ENCODE measurements around the gene SOCS6. TPM values are rescaled to one million over a fixed set of nuclear protein-coding genes. Genes with fewer than 3 reads are reported as not detected.
A peak's percentile ranks its signal among the peaks of the same experiment; 100 is the strongest.

SOCS6 gene
- total RNA-seq, 6 experiments from 2014 or later, result 26.4 to 35.3 (median 30.7) TPM

- Mint-ChIP-seq H3K36me3 (ENCODE audit: low read depth) (peaks cover 29% of the 10 kb centered on the region), H3K4me1 (ENCODE audit: low read depth) (peaks cover 57% of the 10 kb centered on the region), H3K4me3 (peak overlapping the region; percentile 99), H3K27me3 (ENCODE audit: insufficient read depth) (no peaks in the 10 kb centered on the region), H3K9me3 (no peaks in the 10 kb centered on the region), H3K27ac (peak overlapping the region; percentile 96)
- peak; percentile 14 for DNase-seq
- no peak for TF ChIP-seq CTCF (IDR thresholded peaks at IDR 0.05)
Observed at GRCh38 chr18:70289351-70290312, 787 bp downstream of the SOCS6 start.

- TF ChIP-seq CTCF (IDR thresholded peaks at IDR 0.05), result no peak
- Mint-ChIP-seq H3K4me3 (peak overlapping the region; percentile 99), H3K9me3 (no peaks in the 10 kb centered on the region), H3K27me3 (ENCODE audit: insufficient read depth) (no peaks in the 10 kb centered on the region), H3K4me1 (ENCODE audit: low read depth) (peaks cover 68% of the 10 kb centered on the region), H3K36me3 (ENCODE audit: low read depth) (peaks cover 29% of the 10 kb centered on the region), H3K27ac (peak overlapping the region; percentile 96)
- no peak for DNase-seq
Observed at GRCh38 chr18:70290482-70291294, 1.8 kb downstream of the SOCS6 start.

DNA sequence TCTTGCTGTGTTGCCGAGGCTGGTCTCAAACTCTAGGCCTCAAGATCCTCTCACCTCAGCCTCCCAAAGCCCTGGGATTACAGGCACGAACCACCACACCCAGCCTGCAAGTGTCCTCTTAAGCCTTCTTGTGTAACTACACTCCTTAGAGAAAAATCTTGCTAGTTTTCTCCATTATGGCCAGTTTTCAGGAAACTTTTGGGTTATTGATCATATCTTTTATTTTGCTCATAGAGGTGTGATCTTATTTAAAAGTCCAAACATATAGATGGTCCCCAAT lies 2.4 kb downstream of the SOCS6 start:
- peak overlapping the region; percentile 96 for H3K27ac Mint-ChIP-seq
- H3K9me3 Mint-ChIP-seq, result no peaks in the 10 kb centered on the region
- no peak for DNase-seq
- H3K4me1 Mint-ChIP-seq (ENCODE audit: low read depth), result peaks cover 70% of the 10 kb centered on the region
- H3K36me3 Mint-ChIP-seq (ENCODE audit: low read depth), result peaks cover 30% of the 10 kb centered on the region
- peak overlapping the region; percentile 99 for H3K4me3 Mint-ChIP-seq
- no peaks in the 10 kb centered on the region for H3K27me3 Mint-ChIP-seq (ENCODE audit: insufficient read depth)
- TF ChIP-seq CTCF (IDR thresholded peaks at IDR 0.05), result no peak

DNA sequence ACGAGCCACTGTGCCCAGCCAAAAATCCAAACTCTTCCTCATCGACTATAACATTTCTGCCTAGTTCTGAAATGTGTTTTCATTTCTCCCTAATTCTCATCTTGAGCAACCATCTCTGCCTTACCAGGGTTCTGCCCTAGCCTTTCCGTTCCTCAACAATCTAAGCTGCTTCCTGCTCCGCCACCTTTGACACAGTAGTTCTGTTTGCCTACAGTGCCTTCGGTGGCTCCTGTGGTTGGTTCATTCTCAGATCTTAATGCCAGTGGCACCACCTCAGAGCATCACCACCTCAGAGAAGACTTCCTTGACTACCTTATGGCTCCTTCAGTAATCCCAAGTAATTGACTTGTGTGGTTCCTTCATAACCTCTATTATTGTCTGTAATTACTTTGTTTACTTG lies 3.8 kb downstream of the SOCS6 start:
- Mint-ChIP-seq H3K27ac (peak overlapping the region; percentile 59), H3K9me3 (no peaks in the 10 kb centered on the region), H3K4me1 (ENCODE audit: low read depth) (peaks cover 76% of the 10 kb centered on the region), H3K27me3 (ENCODE audit: insufficient read depth) (no peaks in the 10 kb centered on the region), H3K4me3 (peak overlapping the region; percentile 99), H3K36me3 (ENCODE audit: low read depth) (peaks cover 33% of the 10 kb centered on the region)
- no peak for DNase-seq
- TF ChIP-seq CTCF (IDR thresholded peaks at IDR 0.05), result no peak

- Mint-ChIP-seq H3K27me3 (ENCODE audit: insufficient read depth) (no peaks in the 10 kb centered on the region), H3K36me3 (ENCODE audit: low read depth) (peaks cover 33% of the 10 kb centered on the region), H3K4me1 (ENCODE audit: low read depth) (peaks cover 73% of the 10 kb centered on the region), H3K27ac (peak overlapping the region; percentile 59), H3K9me3 (no peaks in the 10 kb centered on the region), H3K4me3 (peak overlapping the region; percentile 56)
- TF ChIP-seq CTCF (IDR thresholded peaks at IDR 0.05), result no peak
- no peak for DNase-seq
Observed at GRCh38 chr18:70293166-70293565, 4.3 kb downstream of the SOCS6 start.
